Right lobe of liver (tissue), 4 donors: ENCODE results near the gene IKBIP.

Experiments used
- CTCF ChIP-seq, 4 donors: fragments of 200-600 bp in 3 of 4; fragments of 450-650 bp in 1 of 4; IDR thresholded peaks; one replicate each; pipeline versions ENCODE4 v1.5.1 to v1.8.0; 2016 to 2022; ENCODE audit warnings: antibody characterized with exemption in 4 of 4, mild to moderate bottlenecking in 2 of 4
- POLR2A ChIP-seq: fragments of 450-650 bp; IDR thresholded peaks from one replicate; pipeline ENCODE4 v1.6.1; 2017; ENCODE audit warnings: antibody characterized with exemption, mild to moderate bottlenecking
- donor health status: DM: no; HTN: no; CAD: no.
- donor health status: DM: no; HTN: no; CAD: no.
- donor health status: DM: no; HTN: yes; CAD: no.

GRCh38 chr12:98653866-98654493 is 9.4 kb upstream of the IKBIP start:
- TF ChIP-seq CTCF (IDR thresholded peaks at IDR 0.05) (peak; percentile 54 to 74 (median 66)), POLR2A (no peak)
